Body of pancreas (tissue), 4 donors: Measurements from ENCODE around the gene IDI1. TPM values are rescaled to one million over a fixed set of nuclear protein-coding genes. Genes with fewer than 3 reads are reported as not detected.
A peak's percentile ranks its signal among the peaks of the same experiment; 100 is the strongest.

Experiments
- ATAC-seq: fragments of 150-250 bp; one replicate; pipeline ENCODE4 v1.9.1; 2016
- DNase-seq, 4 donors: peaks; one replicate each; pipeline ENCODE4 v3.0.0-alpha.2; 2019
- H3K27ac ChIP-seq, 4 donors: fragments of 200-600 bp; sonication (generic); 1 replicate in 3 of 4; 2 replicates in 1 of 4; pipeline versions ENCODE4 v1.5.1 to v1.6.1; 2016 to 2019; ENCODE audit warnings: mild to moderate bottlenecking in 1 of 4, mixed read lengths in 1 of 4, moderate library complexity in 1 of 4
- H3K27me3 ChIP-seq, 2 donors: fragments of 200-600 bp; sonication (generic); one replicate each; pipeline ENCODE4 v1.6.0; 2016; ENCODE audit warnings: mild to moderate bottlenecking in 1 of 2
- H3K36me3 ChIP-seq, 2 donors: fragments of 200-600 bp; sonication (generic); replicated peaks in 1 of 2; 2 replicates each; pipeline ENCODE4 v1.5.1; 2016; ENCODE audit warnings: low read depth in 2 of 2; ENCODE audit not compliant: insufficient read depth in 1 of 2
- H3K4me1 ChIP-seq: fragments of 200-600 bp; sonication (generic); one replicate; pipeline ENCODE4 v1.6.0; 2016
- H3K4me3 ChIP-seq, 2 donors: fragments of 200-600 bp; sonication (generic); 1 replicate in 1 of 2; 2 replicates in 1 of 2; pipeline ENCODE4 v1.5.1; 2016 to 2019
- H3K9me3 ChIP-seq, 3 donors: fragments of 200-600 bp; sonication (generic); 1 replicate in 2 of 3; 2 replicates in 1 of 3; pipeline ENCODE4 v1.5.1; 2016
- CTCF ChIP-seq, 7 experiments: fragments of 450-650 bp in 4 of 7; fragments of 200-600 bp in 3 of 7; sonication (generic) in 3 of 7; IDR thresholded peaks; one replicate each; pipeline ENCODE4 v1.5.1; 2016 to 2019; ENCODE audit warnings: antibody characterized with exemption in 7 of 7
- POLR2A ChIP-seq, 3 donors: fragments of 450-650 bp; IDR thresholded peaks; one replicate each; pipeline ENCODE4 v1.6.1; 2016; ENCODE audit warnings: antibody characterized with exemption in 3 of 3, mild to moderate bottlenecking in 2 of 3
- WGBS, 2 donors: methylation state at CpG; one replicate each; pipeline ENCODE4 v1.1.5; 2017; 5-methylcytosine and 5-hydroxymethylcytosine counted together
- intact Hi-C: fragments of 100-400 bp; cut with DNase I; formaldehyde crosslinking; loops from one replicate; pipeline ENCODE4 v1.15.1; 2023
- total RNA-seq, 2 donors: library from RNA; depleted of rRNA; stranded (reverse); fragments of >200 nt; gene quantifications; one replicate each; pipeline ENCODE4 v1.1.0, GENCODE V29; 2016

The IDI1 gene
- total RNA-seq, 2 donors from 2014 or later: 15.6 to 20.4 TPM

GRCh38 chr10:1086787-1087186, 37.9 kb upstream of the IDI1 start:
- Histone ChIP-seq H3K9me3 (no peaks in the 10 kb centered on the region), H3K4me3 (no peak overlapping the region), H3K36me3 (peaks cover 8 to 39% of the 10 kb centered on the region in 2 donors), H3K27me3 (no peaks in the 10 kb centered on the region), H3K4me1 (no peaks in the 10 kb centered on the region), H3K27ac (no peak overlapping the region)
- WGBS, 2 donors: 81 to 89% methylated on average over 13 of the region's 13 CpGs
- intact Hi-C loops: no loop called here
- TF ChIP-seq CTCF (IDR thresholded peaks at IDR 0.05) (no peak), POLR2A (IDR thresholded peaks at IDR 0.05) (no peak)
- ATAC-seq (no peak), DNase-seq (no peak)

- Histone ChIP-seq H3K9me3 (no peaks in the 10 kb centered on the region), H3K27me3 (no peaks in the 10 kb centered on the region), H3K36me3 (peaks cover 8 to 47% of the 10 kb centered on the region in 2 donors), H3K4me1 (no peaks in the 10 kb centered on the region), H3K4me3 (no peak overlapping the region), H3K27ac (no peak overlapping the region)
- WGBS, 2 donors: 89 to 94% methylated on average over 4 of the region's 4 CpGs
- peak in 1 of 4 donors; percentile 16 for DNase-seq
- no peak for ATAC-seq
- intact Hi-C loops: no loop called here
- no peak for TF ChIP-seq POLR2A (IDR thresholded peaks at IDR 0.05)
- TF ChIP-seq CTCF (IDR thresholded peaks at IDR 0.05): no peak
Observed at GRCh38 chr10:1085258-1085657, 36.3 kb upstream of the IDI1 start.

GRCh38 chr10:1084011-1084950, 35.4 kb upstream of the IDI1 start:
- H3K9me3 ChIP-seq: no peaks in the 10 kb centered on the region
- H3K27ac ChIP-seq: no peak overlapping the region
- DNase-seq (no peak), ATAC-seq (no peak)
- H3K4me1 ChIP-seq: no peaks in the 10 kb centered on the region
- H3K36me3 ChIP-seq: peaks cover 8 to 53% of the 10 kb centered on the region in 2 donors
- H3K4me3 ChIP-seq: no peak overlapping the region
- 92 to 93% methylated on average over 28 of the region's 28 CpGs for WGBS, 2 donors
- intact Hi-C loops: no loop called here
- no peak for TF ChIP-seq POLR2A (IDR thresholded peaks at IDR 0.05)
- TF ChIP-seq CTCF (IDR thresholded peaks at IDR 0.05): no peak
- no peaks in the 10 kb centered on the region for H3K27me3 ChIP-seq

GRCh38 chr10:1083581-1083980, 34.7 kb upstream of the IDI1 start:
- H3K27me3 ChIP-seq: no peaks in the 10 kb centered on the region
- H3K36me3 ChIP-seq: peaks cover 8 to 53% of the 10 kb centered on the region in 2 donors
- DNase-seq (no peak), ATAC-seq (no peak)
- no peak overlapping the region for H3K27ac ChIP-seq
- intact Hi-C loops: no loop called here
- 90 to 91% methylated on average over 17 of the region's 17 CpGs for WGBS, 2 donors
- H3K9me3 ChIP-seq: no peaks in the 10 kb centered on the region
- TF ChIP-seq CTCF (IDR thresholded peaks at IDR 0.05): no peak
- no peak for TF ChIP-seq POLR2A (IDR thresholded peaks at IDR 0.05)
- no peaks in the 10 kb centered on the region for H3K4me1 ChIP-seq
- H3K4me3 ChIP-seq: no peak overlapping the region

GRCh38 chr10:1078668-1079067, 29.7 kb upstream of the IDI1 start:
- intact Hi-C loops: no loop called here
- Histone ChIP-seq H3K27me3 (no peaks in the 10 kb centered on the region), H3K4me3 (no peak overlapping the region), H3K36me3 (peaks cover 2 to 32% of the 10 kb centered on the region in 2 donors), H3K27ac (no peak overlapping the region), H3K4me1 (no peaks in the 10 kb centered on the region), H3K9me3 (no peaks in the 10 kb centered on the region)
- no peak for ATAC-seq
- DNase-seq: no peak
- no peak for TF ChIP-seq CTCF (IDR thresholded peaks at IDR 0.05)
- TF ChIP-seq POLR2A (IDR thresholded peaks at IDR 0.05): no peak
